Small intestine (tissue), 7 donors: ENCODE results near the gene GOLGA1. TPM values are rescaled to one million over a fixed set of nuclear protein-coding genes. Genes with fewer than 3 reads are reported as not detected.
"Not testable (repeated sequence)": the region's sequence is repeated elsewhere in the genome, so short reads cannot be mapped to it uniquely, and the experiment has no call there.

Experiments used
- DNase-seq, 2 donors: peaks; one replicate each; pipeline versions ENCODE4 v3.0.0 to v3.0.0-alpha.2; 2013
- FAIRE-seq: peaks from 2 replicates; lab custom pipeline; 2012; peaks lifted over from hg19 to GRCh38; lab: Jason Lieb, UNC
- H3K27ac ChIP-seq, 3 donors: one replicate each; pipeline ENCODE4 v1.5.1; 2013; ENCODE audit warnings: low read length in 2 of 3, mild to moderate bottlenecking in 2 of 3, control low read depth in 1 of 3, inconsistent platforms in 1 of 3, low read depth in 1 of 3, moderate library complexity in 1 of 3
- H3K27me3 ChIP-seq, 3 donors: one replicate each; pipeline ENCODE4 v1.6.1; 2013; ENCODE audit warnings: low read length in 3 of 3, inconsistent platforms in 1 of 3; ENCODE audit not compliant: control insufficient read depth in 3 of 3, insufficient read depth in 3 of 3
- H3K36me3 ChIP-seq, 3 donors: one replicate each; pipeline ENCODE4 v1.6.1; 2013; ENCODE audit warnings: low read length in 3 of 3, inconsistent platforms in 1 of 3, low read depth in 1 of 3, mild to moderate bottlenecking in 1 of 3, moderate library complexity in 1 of 3; ENCODE audit not compliant: control insufficient read depth in 3 of 3, insufficient read depth in 2 of 3
- H3K4me1 ChIP-seq, 3 donors: one replicate each; pipeline ENCODE4 v1.6.1; 2013; ENCODE audit warnings: low read length in 2 of 3, inconsistent platforms in 1 of 3, low read depth in 1 of 3, mild to moderate bottlenecking in 1 of 3, moderate library complexity in 1 of 3; ENCODE audit not compliant: control insufficient read depth in 3 of 3, insufficient read depth in 2 of 3
- H3K4me3 ChIP-seq, 3 donors: one replicate each; pipeline ENCODE4 v1.5.1; 2013; ENCODE audit warnings: low read length in 3 of 3, control low read depth in 1 of 3, inconsistent platforms in 1 of 3, low read depth in 1 of 3, mild to moderate bottlenecking in 1 of 3, moderate library complexity in 1 of 3
- H3K9me3 ChIP-seq, 2 donors: one replicate each; pipeline ENCODE4 v1.6.1; 2013; ENCODE audit warnings: low read depth in 1 of 2, low read length in 1 of 2; ENCODE audit not compliant: control insufficient read depth in 2 of 2, insufficient read depth in 1 of 2
- WGBS, 3 donors: extraction: QIAGEN DNeasy Blood & Tissue Kit; methylation state at CpG; one replicate each; pipeline ENCODE4 v1.1.7; 2013; 5-methylcytosine and 5-hydroxymethylcytosine counted together
- polyA plus RNA-seq, 4 donors: library from polyadenylated mRNA; stranded (reverse) in 3 of 4; unstranded in 1 of 4; fragments of 200-250 nt in 3 of 4; fragments of 120-200 nt in 1 of 4; gene quantifications; one replicate each; pipeline versions ENCODE4 v1.2.1 to v1.2.3, GENCODE V29; 2013
- donor health status: healthy with polysubstance abuse.
- donor health status: control.
- donor health status: control.
- donor health status: Bipolar disorder and iron deficiency.
- donor health status: healthy.

GOLGA1 gene
- polyA plus RNA-seq, 4 donors = 9.1 to 18.8 (median 14.5) TPM

DNA sequence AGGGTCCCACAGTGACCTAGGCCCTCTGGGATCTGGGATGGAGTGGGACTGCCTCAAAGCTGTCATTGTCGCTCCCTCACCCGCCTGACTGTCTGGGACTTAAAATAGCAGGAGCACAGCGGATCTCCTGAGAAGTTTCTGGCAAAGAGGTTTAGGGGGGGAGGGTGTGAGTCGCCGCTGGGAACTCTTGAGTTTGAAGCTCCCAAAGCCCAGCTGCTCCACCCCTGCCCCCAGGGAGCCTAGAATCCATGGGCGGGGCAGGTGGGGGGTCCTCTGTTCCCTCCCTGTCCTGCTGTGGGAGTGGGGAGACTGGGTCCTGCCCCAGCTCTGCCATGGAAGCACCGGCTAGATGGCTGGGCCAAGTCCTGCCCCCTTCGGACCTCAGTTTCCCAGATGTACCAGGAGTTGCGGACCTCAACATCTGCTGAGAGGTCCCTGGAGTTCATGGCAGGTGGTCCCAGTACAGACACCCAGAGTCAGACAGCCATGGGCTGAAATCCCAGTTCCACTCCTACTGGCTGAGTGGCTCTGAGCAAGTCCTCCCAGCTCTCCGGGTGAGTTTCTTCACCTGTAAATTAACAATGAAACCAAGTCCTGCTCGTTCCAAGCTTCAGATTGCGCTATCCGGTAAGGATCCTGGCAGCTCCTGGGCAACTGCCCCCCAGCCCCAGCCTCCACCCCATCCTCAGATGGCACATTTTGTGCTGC lies 88.6 kb downstream of the GOLGA1 start:
- WGBS, 3 donors = 64 to 75% (median 70%) methylated on average over 13 of the region's 13 CpGs
- Histone ChIP-seq H3K4me3 (peak overlapping the region in 1 of 3 donors; percentile 25), H3K9me3 (no peaks in the 10 kb centered on the region), H3K27me3 (no peaks in the 10 kb centered on the region), H3K36me3 (peaks cover 0 to 22% (median 3%) of the 10 kb centered on the region in 3 donors), H3K4me1 (peaks cover 0 to 8% (median 3%) of the 10 kb centered on the region in 3 donors), H3K27ac (no peak overlapping the region)
- FAIRE-seq = no peak
- no peak for DNase-seq

DNA sequence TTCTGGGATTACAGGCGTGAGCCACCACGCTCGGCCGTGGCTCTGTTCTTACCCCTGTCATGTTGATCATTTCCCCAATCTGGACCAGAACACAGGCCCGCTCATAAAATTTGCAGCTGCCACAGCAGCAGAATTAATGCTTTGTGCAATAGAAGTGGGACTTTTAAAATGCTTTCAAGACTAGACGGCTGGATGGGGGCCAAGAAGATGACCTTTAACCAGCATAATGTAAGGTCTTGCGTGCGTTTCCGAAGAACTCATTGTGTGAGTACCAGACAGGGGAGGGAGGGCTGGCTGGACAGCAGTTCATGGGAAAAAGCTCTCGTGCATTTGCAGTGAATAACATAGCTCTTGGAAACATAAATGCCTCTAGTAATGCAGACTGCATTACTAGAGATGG lies 91.1 kb downstream of the GOLGA1 start:
- Histone ChIP-seq H3K27me3 (no peaks in the 10 kb centered on the region), H3K36me3 (no peaks in the 10 kb centered on the region), H3K9me3 (no peaks in the 10 kb centered on the region), H3K4me3 (no peak overlapping the region), H3K4me1 (peaks cover 0 to 8% (median 3%) of the 10 kb centered on the region in 3 donors), H3K27ac (no peak overlapping the region)
- no peak for FAIRE-seq
- WGBS, 3 donors = 18 to 43% (median 23%) methylated on average over 10 of the region's 10 CpGs
- DNase-seq = peak; percentile 66 to 82

DNA sequence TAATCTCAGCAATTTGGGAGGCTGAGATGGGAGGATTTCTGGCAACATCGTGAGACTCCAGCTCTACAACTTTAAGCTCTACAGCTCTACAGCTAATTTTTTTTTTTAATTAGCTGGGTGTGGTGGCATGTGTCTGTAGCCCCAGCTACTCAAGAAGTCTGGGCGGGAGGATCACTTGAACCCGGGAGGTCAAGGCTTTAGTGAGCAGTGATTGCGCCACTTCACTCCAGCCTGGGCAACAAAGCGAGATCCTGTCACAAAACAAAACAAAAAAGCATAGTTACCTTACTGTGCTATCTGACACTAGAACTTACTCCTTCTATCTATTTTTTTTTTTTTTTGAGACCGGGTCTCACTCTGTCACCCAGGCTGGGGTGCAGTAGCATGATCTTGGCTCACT lies 93.9 kb downstream of the GOLGA1 start:
- no peaks in the 10 kb centered on the region for H3K9me3 ChIP-seq
- H3K27me3 ChIP-seq = no peaks in the 10 kb centered on the region
- DNase-seq (no peak), FAIRE-seq (no peak)
- H3K27ac ChIP-seq = no peak overlapping the region
- H3K36me3 ChIP-seq = no peaks in the 10 kb centered on the region
- no peak overlapping the region for H3K4me3 ChIP-seq
- WGBS, 3 donors = 70 to 78% (median 76%) methylated on average over 6 of the region's 6 CpGs
- H3K4me1 ChIP-seq = no peaks in the 10 kb centered on the region

DNA sequence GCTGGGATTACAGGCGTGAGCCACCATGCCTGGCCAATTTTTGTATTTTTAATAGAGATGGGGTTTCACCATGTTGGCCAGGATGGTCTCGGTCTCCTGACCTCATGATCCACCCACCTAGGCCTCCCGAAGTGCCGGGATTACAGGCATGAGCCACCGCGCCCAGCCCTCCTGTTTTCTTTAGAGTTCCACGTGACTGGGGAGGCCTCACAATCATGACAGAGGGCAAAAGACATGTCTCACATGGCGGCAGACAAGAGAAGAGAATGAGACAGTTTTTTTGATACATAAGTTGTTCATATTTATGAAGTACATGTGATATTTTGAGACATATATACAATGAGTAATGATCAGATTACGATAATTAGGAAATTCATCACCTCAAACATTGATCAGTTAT lies 94.4 kb downstream of the GOLGA1 start:
- not testable (repeated sequence) for H3K27me3 ChIP-seq, H3K9me3 ChIP-seq, FAIRE-seq, H3K36me3 ChIP-seq, DNase-seq, H3K4me3 ChIP-seq, H3K4me1 ChIP-seq, H3K27ac ChIP-seq
- 83 to 92% (median 83%) methylated on average over 9 of the region's 9 CpGs for WGBS, 3 donors

DNA sequence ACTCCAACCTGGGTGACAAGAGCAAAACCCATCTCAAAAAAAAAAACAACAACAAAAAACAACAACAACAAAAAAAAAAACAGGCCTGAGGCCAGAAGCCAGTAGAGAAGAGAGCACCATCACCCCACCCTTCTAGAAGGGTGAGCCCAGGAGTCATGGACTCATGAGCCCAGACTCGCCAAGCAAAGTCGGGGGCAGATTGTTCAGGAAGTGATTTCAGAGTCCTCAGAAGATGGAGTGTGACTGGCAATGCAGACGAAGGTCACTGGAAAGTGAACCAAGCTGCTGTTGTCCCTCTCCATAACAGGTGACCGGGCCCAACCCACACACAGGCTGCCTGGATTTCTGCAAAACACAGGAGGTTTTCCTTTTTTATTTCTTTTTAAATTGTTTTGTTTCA lies 96.6 kb downstream of the GOLGA1 start:
- no peak for FAIRE-seq

DNA sequence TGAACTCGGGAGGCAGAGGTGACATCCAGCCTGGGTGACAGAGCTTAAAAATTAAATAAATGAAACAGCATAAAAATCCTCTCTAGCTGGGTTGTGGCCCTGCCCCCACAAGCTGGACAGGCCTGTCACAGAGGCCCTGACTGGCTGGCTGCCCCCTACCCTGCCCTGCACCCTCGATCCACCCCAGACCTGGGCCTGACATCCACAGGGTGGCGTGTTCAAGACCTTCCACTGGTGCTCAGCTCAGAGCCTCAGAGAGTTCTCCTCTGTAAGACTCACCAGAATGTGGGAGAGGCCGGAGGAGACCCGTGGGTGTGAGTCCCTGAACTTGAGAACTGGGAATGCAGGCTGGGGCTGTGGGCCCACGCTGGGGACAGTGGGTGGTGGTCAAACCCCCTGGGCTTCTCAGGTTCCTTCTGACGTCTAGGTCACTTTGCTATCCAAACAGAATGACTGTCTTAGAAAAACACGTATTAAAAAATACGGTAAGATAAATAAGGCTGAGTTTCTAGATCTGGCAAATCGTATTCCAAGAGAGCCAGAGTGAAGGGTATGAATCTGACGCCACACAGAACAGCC lies 97.3 kb downstream of the GOLGA1 start:
- Histone ChIP-seq H3K27me3 (no peaks in the 10 kb centered on the region), H3K27ac (no peak overlapping the region), H3K36me3 (no peaks in the 10 kb centered on the region), H3K4me3 (no peak overlapping the region), H3K4me1 (peaks cover 0 to 8% (median 0%) of the 10 kb centered on the region in 3 donors), H3K9me3 (no peaks in the 10 kb centered on the region)
- 84 to 88% (median 86%) methylated on average over 11 of the region's 11 CpGs for WGBS, 3 donors
- FAIRE-seq = no peak
- no peak for DNase-seq

More for the DNA sequence above, 96.6 kb downstream of the GOLGA1 start:
- H3K27ac ChIP-seq = no peak overlapping the region
- no peak for DNase-seq
- H3K4me3 ChIP-seq = no peak overlapping the region
- no peaks in the 10 kb centered on the region for H3K9me3 ChIP-seq
- H3K36me3 ChIP-seq = no peaks in the 10 kb centered on the region
- peaks cover 0 to 8% (median 0%) of the 10 kb centered on the region in 3 donors for H3K4me1 ChIP-seq
- no peaks in the 10 kb centered on the region for H3K27me3 ChIP-seq
- WGBS, 3 donors = 56 to 64% (median 63%) methylated on average over 4 of the region's 4 CpGs

DNA sequence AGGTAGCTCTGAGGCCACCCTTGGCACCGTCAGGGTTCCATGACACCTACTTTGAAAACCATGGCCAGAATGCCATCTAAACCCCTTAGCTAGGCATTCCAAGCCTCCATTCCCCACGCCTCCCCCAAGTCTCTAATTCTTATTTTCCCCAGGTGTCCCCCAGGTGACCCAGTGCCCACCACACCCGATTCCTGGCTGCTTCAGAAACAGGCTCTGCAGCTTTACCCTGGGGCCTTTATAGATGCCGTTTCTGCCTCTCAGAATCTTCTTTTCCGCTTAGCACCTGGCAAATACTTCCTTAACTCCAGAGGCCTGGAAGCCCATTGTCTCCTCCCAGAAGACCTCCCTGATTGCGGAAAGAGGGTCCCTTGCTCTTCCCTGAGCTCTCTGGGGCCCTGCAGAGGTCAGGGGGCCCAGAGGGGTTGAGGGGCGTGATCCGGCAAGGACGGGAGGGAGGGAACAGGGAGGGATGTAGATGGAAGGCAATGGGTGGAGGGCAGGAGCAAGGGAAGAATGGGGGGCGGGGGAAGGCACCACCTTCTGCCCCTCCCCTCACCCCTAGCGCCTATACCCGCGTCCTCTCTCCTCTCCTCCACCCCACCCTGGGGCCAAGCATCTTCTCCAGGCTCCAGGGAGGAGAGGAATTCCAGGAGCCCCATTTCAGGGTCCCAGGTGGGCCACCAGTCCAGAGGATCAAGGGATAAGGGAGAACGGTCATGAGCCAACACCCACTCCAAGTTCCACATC lies 99.6 kb downstream of the GOLGA1 start:
- 70 to 76% (median 75%) methylated on average over 12 to 14 of the region's 14 CpGs for WGBS, 3 donors
- Histone ChIP-seq H3K4me3 (no peak overlapping the region), H3K36me3 (no peaks in the 10 kb centered on the region), H3K4me1 (peaks cover 0 to 8% (median 0%) of the 10 kb centered on the region in 3 donors), H3K27ac (no peak overlapping the region), H3K27me3 (peaks cover 0 to 2% (median 0%) of the 10 kb centered on the region in 3 donors), H3K9me3 (peaks cover 0 to 5% of the 10 kb centered on the region in 2 donors)
- FAIRE-seq (no peak), DNase-seq (no peak)

DNA sequence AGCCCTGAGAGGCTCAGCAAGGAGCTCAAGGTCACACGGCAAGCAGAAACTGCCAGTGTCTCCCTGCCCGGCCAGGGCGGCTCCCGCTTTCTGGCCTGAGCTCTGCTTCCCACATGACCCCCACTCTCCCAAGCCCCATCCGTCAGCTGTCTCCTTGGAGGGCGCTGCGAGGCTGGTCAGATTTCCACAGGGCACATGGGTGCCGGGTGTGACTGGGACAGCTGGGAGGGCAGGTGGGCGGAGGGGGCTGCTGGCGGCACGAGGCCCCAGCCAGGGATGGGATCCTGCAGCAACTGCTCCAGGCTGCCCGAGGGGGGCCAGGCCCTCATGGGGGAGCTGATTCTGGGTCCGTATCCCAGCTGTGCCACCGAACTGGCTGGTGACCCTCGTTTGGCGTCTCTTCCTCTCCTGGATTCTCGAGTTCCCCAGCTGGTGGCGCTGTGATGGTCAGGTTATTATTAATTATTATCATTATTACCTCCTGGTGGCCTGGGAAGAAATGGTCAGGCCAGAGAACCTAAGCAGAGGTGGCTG lies 100.5 kb downstream of the GOLGA1 start:
- Histone ChIP-seq H3K4me1 (peaks cover 0 to 15% (median under 1%) of the 10 kb centered on the region in 3 donors), H3K36me3 (no peaks in the 10 kb centered on the region), H3K27me3 (peaks cover 0 to 2% (median 0%) of the 10 kb centered on the region in 3 donors), H3K27ac (no peak overlapping the region), H3K4me3 (no peak overlapping the region), H3K9me3 (peaks cover 0 to 5% of the 10 kb centered on the region in 2 donors)
- WGBS, 3 donors = 56 to 81% (median 58%) methylated on average over 15 to 18 of the region's 18 CpGs
- DNase-seq (no peak), FAIRE-seq (no peak)
